Breast epithelium (tissue), 3 donors: Measurements from ENCODE around the gene CATSPERZ.

Experiments
- CTCF ChIP-seq, 3 donors: fragments of 450-650 bp; IDR thresholded peaks; one replicate each; pipeline ENCODE4 v1.5.1; 2016 to 2017; ENCODE audit warnings: antibody characterized with exemption in 3 of 3, mild to moderate bottlenecking in 3 of 3, moderate library complexity in 3 of 3
- POLR2A ChIP-seq: fragments of 450-650 bp; IDR thresholded peaks from one replicate; pipeline ENCODE4 v1.6.1; 2016; ENCODE audit warnings: antibody characterized with exemption, mild to moderate bottlenecking, moderate library complexity
- POLR2AphosphoS5 ChIP-seq, 3 donors: sonication (generic); formaldehyde crosslinking; IDR thresholded peaks; one replicate each; pipeline ENCODE4 v1.6.1; 2017; ENCODE audit warnings: antibody characterized with exemption in 3 of 3

- TF ChIP-seq CTCF (IDR thresholded peaks at IDR 0.05) (no peak), POLR2A (no peak), POLR2AphosphoS5 (IDR thresholded peaks at IDR 0.05) (no peak)
These were observed 20.4 kb downstream of the CATSPERZ start for GRCh38 chr11:64320556-64320955.
